ENCODE results near the gene NDUFA11.

GRCh38 chr19:5877882-5878281 lies 25.7 kb downstream of the NDUFA11 start:
- TF ChIP-seq CTCF (IDR thresholded peaks at IDR 0.05; ENCODE audit: borderline replicate concordance, extremely low read depth, low read length, poor library complexity, severe bottlenecking), result no peak
- no peak for TF ChIP-seq EZH2 (IDR thresholded peaks at IDR 0.05; ENCODE audit: borderline replicate concordance, low read depth, low read length, severe bottlenecking)

Data from DND-41 (cell line).